Lower leg skin (tissue), 4 donors: ENCODE measurements around the gene CCDC93. TPM values are rescaled to one million over a fixed set of nuclear protein-coding genes. Genes with fewer than 3 reads are reported as not detected.

ENCODE experiments used
- DNase-seq, 2 donors: peaks; one replicate each; pipeline ENCODE4 v3.0.0-alpha.2; 2019; ENCODE audit warnings: low spot score in 2 of 2
- H3K4me3 ChIP-seq: fragments of 200-600 bp; sonication (generic); 2 replicates; pipeline ENCODE4 v1.5.1; 2017; ENCODE audit warnings: mild to moderate bottlenecking, low read depth; ENCODE audit not compliant: poor library complexity, severe bottlenecking
- CTCF ChIP-seq, 3 donors: fragments of 450-650 bp; IDR thresholded peaks; one replicate each; pipeline ENCODE4 v1.5.1; 2016; ENCODE audit warnings: antibody characterized with exemption in 3 of 3, mild to moderate bottlenecking in 3 of 3, moderate library complexity in 2 of 3
- POLR2A ChIP-seq, 2 donors: fragments of 450-650 bp; IDR thresholded peaks; one replicate each; pipeline ENCODE4 v1.6.1; 2016 to 2017; ENCODE audit warnings: antibody characterized with exemption in 2 of 2, mild to moderate bottlenecking in 1 of 2, moderate library complexity in 1 of 2
- WGBS, 2 donors: methylation state at CpG; one replicate each; pipeline ENCODE4 v1.1.5; 2018; 5-methylcytosine and 5-hydroxymethylcytosine counted together
- intact Hi-C: fragments of 100-400 bp; cut with DNase I; formaldehyde crosslinking; loops from one replicate; pipeline ENCODE4 v1.15.0; 2023; ENCODE audit warnings: low total_unique reads
- total RNA-seq, 4 donors: library from RNA; depleted of rRNA; stranded (reverse); fragments of >200 nt; gene quantifications; one replicate each; pipeline ENCODE4 v1.1.0, GENCODE V29; 2016

CCDC93 gene
- total RNA-seq, 4 donors from 2014 or later, result 11.8 to 26.2 (median 20.0) TPM

- DNase-seq, result no peak
- WGBS, 2 donors, result 90 to 92% methylated on average over 4 of the region's 4 CpGs
- no peak overlapping the region for H3K4me3 ChIP-seq
- intact Hi-C loops, result no loop called here
- TF ChIP-seq POLR2A (IDR thresholded peaks at IDR 0.05) (no peak), CTCF (IDR thresholded peaks at IDR 0.05) (no peak)
Observed at GRCh38 chr2:117960231-117960630, 53.6 kb downstream of the CCDC93 start.

GRCh38 chr2:117958186-117958585 lies 55.7 kb downstream of the CCDC93 start:
- no peak overlapping the region for H3K4me3 ChIP-seq
- WGBS, 2 donors, result 82 to 88% methylated on average over 5 of the region's 5 CpGs
- TF ChIP-seq CTCF (IDR thresholded peaks at IDR 0.05) (no peak), POLR2A (IDR thresholded peaks at IDR 0.05) (no peak)
- intact Hi-C loops, result no loop called here
- DNase-seq, result no peak

GRCh38 chr2:117957616-117958015 lies 56.3 kb downstream of the CCDC93 start:
- 83% methylated on average over 1 of the region's 1 CpG for WGBS, 2 donors
- H3K4me3 ChIP-seq, result no peak overlapping the region
- intact Hi-C loops, result no loop called here
- DNase-seq, result no peak
- TF ChIP-seq CTCF (IDR thresholded peaks at IDR 0.05), result no peak
- TF ChIP-seq POLR2A (IDR thresholded peaks at IDR 0.05), result no peak

GRCh38 chr2:117956036-117956796 lies 57.7 kb downstream of the CCDC93 start:
- 97% methylated on average over 1 of the region's 1 CpG for WGBS, 2 donors
- TF ChIP-seq CTCF (IDR thresholded peaks at IDR 0.05) (no peak), POLR2A (IDR thresholded peaks at IDR 0.05) (no peak)
- intact Hi-C loops, result no loop called here
- no peak overlapping the region for H3K4me3 ChIP-seq
- no peak for DNase-seq

GRCh38 chr2:117953231-117953630 lies 60.6 kb downstream of the CCDC93 start:
- no peak overlapping the region for H3K4me3 ChIP-seq
- no peak for TF ChIP-seq CTCF (IDR thresholded peaks at IDR 0.05)
- no peak for TF ChIP-seq POLR2A (IDR thresholded peaks at IDR 0.05)
- intact Hi-C loops, result no loop called here
- DNase-seq, result no peak

GRCh38 chr2:117952701-117953100 lies 61.2 kb downstream of the CCDC93 start:
- H3K4me3 ChIP-seq, result no peak overlapping the region
- TF ChIP-seq POLR2A (IDR thresholded peaks at IDR 0.05) (no peak), CTCF (IDR thresholded peaks at IDR 0.05) (no peak)
- intact Hi-C loops, result no loop called here
- DNase-seq, result no peak
